Measurements from ENCODE around the gene CMTM3. TPM values are rescaled to one million over a fixed set of nuclear protein-coding genes. Genes with fewer than 3 reads are reported as not detected.

Gene CMTM3
- total and polyA plus RNA-seq, 8 donors = 0.79 to 20.8 (median 4.0) TPM

GRCh38 chr16:66596986-66597848, 7.3 kb upstream of the CMTM3 start:
- H3K36me3 ChIP-seq = no peaks in the 10 kb centered on the region

GRCh38 chr16:66598111-66598510, 6.4 kb upstream of the CMTM3 start:
- 89 to 94% methylated on average over 3 of the region's 3 CpGs for WGBS, 2 donors
- Histone ChIP-seq H3K4me3 (no peak overlapping the region), H3K36me3 (no peaks in the 10 kb centered on the region), H3K27me3 (no peaks in the 10 kb centered on the region), H3K4me1 (no peaks in the 10 kb centered on the region), H3K27ac (no peak overlapping the region), H3K9me3 (no peaks in the 10 kb centered on the region)
- ATAC-seq (no peak), DNase-seq (no peak), FAIRE-seq (no peak)
- intact Hi-C loops (cut with DNase I) = no loop called here
- no peak for TF ChIP-seq CTCF (IDR thresholded peaks at IDR 0.05)

More at GRCh38 chr16:66596986-66597848, 7.3 kb upstream of the CMTM3 start:
- intact Hi-C loops (cut with DNase I) = no loop called here
- FAIRE-seq (no peak), ATAC-seq (no peak), DNase-seq (no peak)
- no peak for TF ChIP-seq CTCF (IDR thresholded peaks at IDR 0.05)
- H3K9me3 ChIP-seq = no peaks in the 10 kb centered on the region
- H3K4me3 ChIP-seq = no peak overlapping the region
- H3K4me1 ChIP-seq = no peaks in the 10 kb centered on the region
- H3K27me3 ChIP-seq = no peaks in the 10 kb centered on the region
- no peak overlapping the region for H3K27ac ChIP-seq
- 85 to 89% methylated on average over 5 of the region's 5 CpGs for WGBS, 2 donors

- 94 to 95% methylated on average over 4 of the region's 4 CpGs for WGBS, 2 donors
- DNase-seq = no peak
- H3K4me1 ChIP-seq = no peaks in the 10 kb centered on the region
- TF ChIP-seq CTCF (IDR thresholded peaks at IDR 0.05) = no peak
- H3K27me3 ChIP-seq = no peaks in the 10 kb centered on the region
- no peaks in the 10 kb centered on the region for H3K36me3 ChIP-seq
- intact Hi-C loops (cut with DNase I) = no loop called here
- no peak for FAIRE-seq
- H3K9me3 ChIP-seq = no peaks in the 10 kb centered on the region
- H3K4me3 ChIP-seq = no peak overlapping the region
- no peak overlapping the region for H3K27ac ChIP-seq
- no peak for ATAC-seq
These were observed 4.8 kb upstream of the CMTM3 start for GRCh38 chr16:66599726-66600125.

GRCh38 chr16:66600477-66600876, 4.0 kb upstream of the CMTM3 start:
- Histone ChIP-seq H3K4me1 (no peaks in the 10 kb centered on the region), H3K4me3 (no peak overlapping the region), H3K9me3 (no peaks in the 10 kb centered on the region), H3K27me3 (no peaks in the 10 kb centered on the region), H3K36me3 (no peaks in the 10 kb centered on the region), H3K27ac (no peak overlapping the region)
- intact Hi-C loops (cut with DNase I) = no loop called here
- ATAC-seq = no peak
- 95 to 98% methylated on average over 1 of the region's 1 CpG for WGBS, 2 donors
- no peak for TF ChIP-seq CTCF (IDR thresholded peaks at IDR 0.05)
- FAIRE-seq = no peak
- no peak for DNase-seq

- intact Hi-C loops (cut with DNase I) = no loop called here
- H3K4me1 ChIP-seq = no peaks in the 10 kb centered on the region
- no peak for TF ChIP-seq CTCF (IDR thresholded peaks at IDR 0.05)
- no peaks in the 10 kb centered on the region for H3K27me3 ChIP-seq
- no peak overlapping the region for H3K4me3 ChIP-seq
- no peak for FAIRE-seq
- H3K9me3 ChIP-seq = no peaks in the 10 kb centered on the region
- no peak for DNase-seq
- ATAC-seq = no peak
- H3K27ac ChIP-seq = no peak overlapping the region
- no peaks in the 10 kb centered on the region for H3K36me3 ChIP-seq
- 95 to 97% methylated on average over 5 of the region's 5 CpGs for WGBS, 2 donors
These were observed 3.0 kb upstream of the CMTM3 start for GRCh38 chr16:66601471-66601870.
